ENCODE measurements around the gene GLIS1. TPM values are rescaled to one million over a fixed set of nuclear protein-coding genes. Genes with fewer than 3 reads are reported as not detected.

The GLIS1 gene
- total RNA-seq, 1 donor from 2014 or later: 0.07 TPM

- Histone ChIP-seq H3K36me3 (ENCODE audit: insufficient read depth, low read length) (no peaks in the 10 kb centered on the region), H3K9me3 (ENCODE audit: insufficient read depth, low read depth, low read length) (no peaks in the 10 kb centered on the region), H3K79me2 (ENCODE audit: insufficient read depth, low read length) (peaks cover 72% of the 10 kb centered on the region), H3K4me3 (ENCODE audit: insufficient read depth, low read depth, low read length) (no peak overlapping the region), H2AFZ (ENCODE audit: low read depth, low read length) (no peak overlapping the region), H3K4me2 (ENCODE audit: low read length) (no peak overlapping the region), H3K9ac (ENCODE audit: low read length) (no peak overlapping the region), H3K4me1 (ENCODE audit: insufficient read depth, low read length) (peaks cover 20% of the 10 kb centered on the region), H4K20me1 (ENCODE audit: insufficient read depth, low read length) (peaks cover 86% of the 10 kb centered on the region), H3K27me3 (ENCODE audit: insufficient read depth, low read length) (no peaks in the 10 kb centered on the region), H3K27ac (ENCODE audit: low read depth, low read length) (no peak overlapping the region)
- Mint-ChIP-seq H3K27me3 (ENCODE audit: low read depth, unreplicated experiment) (peaks cover 14% of the 10 kb centered on the region), H3K4me3 (ENCODE audit: unreplicated experiment) (no peak overlapping the region), H3K4me1 (ENCODE audit: low read depth, unreplicated experiment) (no peaks in the 10 kb centered on the region), H3K36me3 (ENCODE audit: low read depth, unreplicated experiment) (no peaks in the 10 kb centered on the region), H3K9me3 (ENCODE audit: unreplicated experiment) (no peaks in the 10 kb centered on the region), H3K27ac (ENCODE audit: unreplicated experiment) (no peak overlapping the region)
- no peak for TF ChIP-seq EZH2 (IDR thresholded peaks at IDR 0.05; ENCODE audit: insufficient read depth, low read length)
- TF ChIP-seq, protein P1, sequence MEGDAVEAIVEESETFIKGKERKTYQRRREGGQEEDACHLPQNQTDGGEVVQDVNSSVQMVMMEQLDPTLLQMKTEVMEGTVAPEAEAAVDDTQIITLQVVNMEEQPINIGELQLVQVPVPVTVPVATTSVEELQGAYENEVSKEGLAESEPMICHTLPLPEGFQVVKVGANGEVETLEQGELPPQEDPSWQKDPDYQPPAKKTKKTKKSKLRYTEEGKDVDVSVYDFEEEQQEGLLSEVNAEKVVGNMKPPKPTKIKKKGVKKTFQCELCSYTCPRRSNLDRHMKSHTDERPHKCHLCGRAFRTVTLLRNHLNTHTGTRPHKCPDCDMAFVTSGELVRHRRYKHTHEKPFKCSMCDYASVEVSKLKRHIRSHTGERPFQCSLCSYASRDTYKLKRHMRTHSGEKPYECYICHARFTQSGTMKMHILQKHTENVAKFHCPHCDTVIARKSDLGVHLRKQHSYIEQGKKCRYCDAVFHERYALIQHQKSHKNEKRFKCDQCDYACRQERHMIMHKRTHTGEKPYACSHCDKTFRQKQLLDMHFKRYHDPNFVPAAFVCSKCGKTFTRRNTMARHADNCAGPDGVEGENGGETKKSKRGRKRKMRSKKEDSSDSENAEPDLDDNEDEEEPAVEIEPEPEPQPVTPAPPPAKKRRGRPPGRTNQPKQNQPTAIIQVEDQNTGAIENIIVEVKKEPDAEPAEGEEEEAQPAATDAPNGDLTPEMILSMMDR (IDR thresholded peaks at IDR 0.05; ENCODE audit: insufficient read depth, low read depth, low read length): no peak
- DNase-seq (ENCODE audit: low read depth) (no peak), FAIRE-seq (no peak)
These were observed 117.8 kb downstream of the GLIS1 start for GRCh38 chr1:53621144-53621543.

DNA sequence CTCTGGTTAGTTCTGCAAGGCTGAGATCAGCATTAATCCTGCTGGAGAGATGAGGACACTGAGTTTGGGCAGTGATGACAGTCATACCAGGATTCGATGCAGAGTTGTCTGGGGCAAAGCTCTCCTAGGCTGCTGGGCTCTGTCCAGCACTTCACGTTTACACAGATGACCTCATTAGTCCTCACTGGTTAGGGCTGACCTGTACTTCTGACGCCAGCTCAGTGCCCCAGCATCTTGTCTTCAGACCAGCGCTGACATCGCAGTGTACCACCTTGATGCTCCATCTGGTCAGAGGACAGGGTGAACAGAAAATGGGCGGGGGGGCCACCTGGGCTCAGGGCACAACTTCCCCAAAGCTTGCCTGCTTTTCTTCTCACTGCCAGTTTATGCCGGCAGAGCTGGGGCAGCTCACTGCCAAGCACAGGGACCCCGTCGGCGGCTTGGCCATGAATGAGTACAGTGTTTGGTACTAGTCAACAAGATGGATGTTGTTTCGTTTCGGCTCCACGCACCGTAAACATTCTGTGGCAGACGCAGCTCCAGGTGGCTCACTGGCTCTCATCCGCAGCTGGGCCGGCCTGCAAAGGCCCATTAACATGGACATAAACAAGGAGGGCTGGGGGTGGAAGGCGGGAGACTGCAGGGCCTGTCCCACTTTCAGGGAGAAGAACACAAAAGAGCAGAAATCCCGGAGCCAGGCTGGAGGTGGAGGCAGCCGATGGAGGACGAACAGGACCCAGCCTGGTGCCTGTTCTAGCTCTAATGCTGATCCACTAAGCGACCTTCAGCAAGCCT, 118.7 kb downstream of the GLIS1 start:
- FAIRE-seq (no peak), DNase-seq (ENCODE audit: low read depth) (peak; percentile 20)
- Mint-ChIP-seq H3K27ac (ENCODE audit: unreplicated experiment) (no peak overlapping the region), H3K9me3 (ENCODE audit: unreplicated experiment) (no peaks in the 10 kb centered on the region), H3K36me3 (ENCODE audit: low read depth, unreplicated experiment) (no peaks in the 10 kb centered on the region), H3K27me3 (ENCODE audit: low read depth, unreplicated experiment) (peaks cover 10% of the 10 kb centered on the region), H3K4me1 (ENCODE audit: low read depth, unreplicated experiment) (no peaks in the 10 kb centered on the region), H3K4me3 (ENCODE audit: unreplicated experiment) (no peak overlapping the region)
- Histone ChIP-seq H2AFZ (ENCODE audit: low read depth, low read length) (no peak overlapping the region), H3K79me2 (ENCODE audit: insufficient read depth, low read length) (peaks cover 64% of the 10 kb centered on the region), H3K4me2 (ENCODE audit: low read length) (peak overlapping the region; percentile 1), H3K27me3 (ENCODE audit: insufficient read depth, low read length) (no peaks in the 10 kb centered on the region), H3K9me3 (ENCODE audit: insufficient read depth, low read depth, low read length) (no peaks in the 10 kb centered on the region), H3K4me1 (ENCODE audit: insufficient read depth, low read length) (peaks cover 11% of the 10 kb centered on the region), H3K36me3 (ENCODE audit: insufficient read depth, low read length) (no peaks in the 10 kb centered on the region), H3K9ac (ENCODE audit: low read length) (no peak overlapping the region), H3K4me3 (ENCODE audit: insufficient read depth, low read depth, low read length) (no peak overlapping the region), H4K20me1 (ENCODE audit: insufficient read depth, low read length) (peaks cover 84% of the 10 kb centered on the region), H3K27ac (ENCODE audit: low read depth, low read length) (no peak overlapping the region)
- no peak for TF ChIP-seq EZH2 (IDR thresholded peaks at IDR 0.05; ENCODE audit: insufficient read depth, low read length)
- TF ChIP-seq, protein P1 (IDR thresholded peaks at IDR 0.05; ENCODE audit: insufficient read depth, low read depth, low read length): no peak
